Natural killer cell (primary cell): Measurements from ENCODE around the gene PDZRN4. TPM values are rescaled to one million over a fixed set of nuclear protein-coding genes. Genes with fewer than 3 reads are reported as not detected.
"Not testable (repeated sequence)": the region's sequence is repeated elsewhere in the genome, so short reads cannot be mapped to it uniquely, and the experiment has no call there.

Source experiments
- ATAC-seq, 3 donors: fragments of 150-1000 bp in 2 of 3; fragments of 200-7000 bp in 1 of 3; cut with Tn5 transposase; 1 replicate in 1 of 3; 2 replicates in 2 of 3; pipeline ENCODE4 v1.10.0; 2021; ENCODE audit warnings: mild to moderate bottlenecking in 2 of 3, moderate library complexity in 2 of 3
- DNase-seq, 2 donors: peaks; one replicate each; pipeline versions ENCODE4 v3.0.0 to v3.0.0-alpha.2; 2013 to 2021; ENCODE audit warnings: mixed read lengths in 1 of 2
- H3K27ac ChIP-seq: one replicate; pipeline ENCODE4 v1.5.1; 2013; ENCODE audit warnings: mild to moderate bottlenecking, low read length
- H3K27me3 ChIP-seq: one replicate; pipeline ENCODE4 v1.6.1; 2013; ENCODE audit warnings: low read length; ENCODE audit not compliant: control insufficient read depth, insufficient read depth
- H3K36me3 ChIP-seq: one replicate; pipeline ENCODE4 v1.6.1; 2013; ENCODE audit warnings: low read length; ENCODE audit not compliant: control insufficient read depth, insufficient read depth
- H3K4me1 ChIP-seq: one replicate; pipeline ENCODE4 v1.6.1; 2013; ENCODE audit warnings: low read length; ENCODE audit not compliant: control insufficient read depth, insufficient read depth
- H3K4me3 ChIP-seq: one replicate; pipeline ENCODE4 v1.5.1; 2013; ENCODE audit warnings: low read length
- H3K9me3 ChIP-seq: one replicate; pipeline ENCODE4 v1.6.1; 2013; ENCODE audit warnings: low read length; ENCODE audit not compliant: control insufficient read depth, insufficient read depth
- H3K27ac Mint-ChIP-seq, 2 donors: one replicate each; pipeline ENCODE4 v1.8.0; 2022; ENCODE audit warnings: mild to moderate bottlenecking in 2 of 2, mixed read lengths in 2 of 2, moderate library complexity in 1 of 2
- H3K27me3 Mint-ChIP-seq, 2 donors: one replicate each; pipeline ENCODE4 v1.8.0; 2022; ENCODE audit warnings: low read depth in 2 of 2, mixed read lengths in 2 of 2
- H3K36me3 Mint-ChIP-seq: one replicate; pipeline ENCODE4 v1.8.0; 2022; ENCODE audit warnings: mixed read lengths
- H3K4me1 Mint-ChIP-seq, 2 donors: one replicate each; pipeline ENCODE4 v1.8.0; 2022; ENCODE audit warnings: mixed read lengths in 2 of 2
- H3K4me3 Mint-ChIP-seq: one replicate; pipeline ENCODE4 v1.8.0; 2022; ENCODE audit warnings: mild to moderate bottlenecking, moderate library complexity, mixed read lengths
- H3K9me3 Mint-ChIP-seq, 2 donors: one replicate each; pipeline ENCODE4 v1.8.0; 2022; ENCODE audit warnings: mixed read lengths in 2 of 2
- CTCF ChIP-seq: fragments of 200-600 bp; IDR thresholded peaks from one replicate; pipeline ENCODE4 v1.8.0; 2022; ENCODE audit warnings: antibody characterized with exemption
- WGBS: methylation state at CpG from one replicate; pipeline ENCODE4 v1.1.7; 2013; ENCODE audit warnings: missing lambda C conversion rate; ENCODE audit not compliant: insufficient coverage; 5-methylcytosine and 5-hydroxymethylcytosine counted together
- intact Hi-C: fragments of 100-400 bp; cut with micrococcal nuclease; formaldehyde crosslinking; loops from one replicate; pipeline ENCODE4 v1.14.2; 2022
- total RNA-seq, 4 donors: library from RNA; stranded (reverse); fragments of 120-200 nt in 1 of 4; gene quantifications; one replicate each; pipeline versions ENCODE4 v1.2.3 to v1.2.4, GENCODE V29; 2013 to 2022

Gene PDZRN4
- total RNA-seq, 3 donors from 2014 or later (not counting 1 experiment from before 2014, with no cell fraction given), result not detected

GRCh38 chr12:41605545-41606305 lies 417.6 kb downstream of the PDZRN4 start:
- 72% methylated on average over 14 of the region's 16 CpGs for WGBS
- no peak for ATAC-seq
- H3K36me3 Mint-ChIP-seq, result no peaks in the 10 kb centered on the region
- intact Hi-C loops, result no loop called here
- Histone ChIP-seq H3K27ac (no peak overlapping the region), H3K36me3 (no peaks in the 10 kb centered on the region), H3K4me3 (no peak overlapping the region), H3K9me3 (no peaks in the 10 kb centered on the region), H3K27me3 (no peaks in the 10 kb centered on the region), H3K4me1 (no peaks in the 10 kb centered on the region)
- no peak overlapping the region for H3K27ac Mint-ChIP-seq
- no peak for TF ChIP-seq CTCF
- H3K9me3 Mint-ChIP-seq, result peaks cover 0 to 2% of the 10 kb centered on the region in 2 donors
- no peak for DNase-seq
- no peaks in the 10 kb centered on the region for H3K27me3 Mint-ChIP-seq
- no peaks in the 10 kb centered on the region for H3K4me1 Mint-ChIP-seq
- H3K4me3 Mint-ChIP-seq, result no peak overlapping the region

- TF ChIP-seq CTCF, result no peak
- Mint-ChIP-seq H3K27me3 (no peaks in the 10 kb centered on the region), H3K4me1 (no peaks in the 10 kb centered on the region), H3K9me3 (peaks cover 0 to 6% of the 10 kb centered on the region in 2 donors), H3K27ac (no peak overlapping the region), H3K36me3 (no peaks in the 10 kb centered on the region), H3K4me3 (no peak overlapping the region)
- ATAC-seq, result no peak
- Histone ChIP-seq H3K4me3 (no peak overlapping the region), H3K36me3 (no peaks in the 10 kb centered on the region), H3K27ac (no peak overlapping the region), H3K9me3 (no peaks in the 10 kb centered on the region), H3K27me3 (no peaks in the 10 kb centered on the region), H3K4me1 (no peaks in the 10 kb centered on the region)
- WGBS, result 100% methylated on average over 2 of the region's 8 CpGs
- intact Hi-C loops, result no loop called here
- no peak for DNase-seq
Observed at GRCh38 chr12:41606468-41607445, 418.6 kb downstream of the PDZRN4 start.

GRCh38 chr12:41612892-41613557 lies 424.9 kb downstream of the PDZRN4 start:
- H3K36me3 ChIP-seq, result no peaks in the 10 kb centered on the region
- H3K27ac ChIP-seq, result no peak overlapping the region
- H3K4me1 ChIP-seq, result no peaks in the 10 kb centered on the region
- H3K4me3 ChIP-seq, result no peak overlapping the region
- WGBS, result 70% methylated on average over 2 of the region's 3 CpGs
- no peak overlapping the region for H3K4me3 Mint-ChIP-seq
- H3K36me3 Mint-ChIP-seq, result no peaks in the 10 kb centered on the region
- ATAC-seq (no peak), DNase-seq (no peak)
- no peaks in the 10 kb centered on the region for H3K4me1 Mint-ChIP-seq
- H3K9me3 Mint-ChIP-seq, result peaks cover 2 to 8% of the 10 kb centered on the region in 2 donors
- H3K27ac Mint-ChIP-seq, result no peak overlapping the region
- no peaks in the 10 kb centered on the region for H3K9me3 ChIP-seq
- no peaks in the 10 kb centered on the region for H3K27me3 Mint-ChIP-seq
- intact Hi-C loops, result no loop called here
- H3K27me3 ChIP-seq, result no peaks in the 10 kb centered on the region
- TF ChIP-seq CTCF, result no peak

DNA sequence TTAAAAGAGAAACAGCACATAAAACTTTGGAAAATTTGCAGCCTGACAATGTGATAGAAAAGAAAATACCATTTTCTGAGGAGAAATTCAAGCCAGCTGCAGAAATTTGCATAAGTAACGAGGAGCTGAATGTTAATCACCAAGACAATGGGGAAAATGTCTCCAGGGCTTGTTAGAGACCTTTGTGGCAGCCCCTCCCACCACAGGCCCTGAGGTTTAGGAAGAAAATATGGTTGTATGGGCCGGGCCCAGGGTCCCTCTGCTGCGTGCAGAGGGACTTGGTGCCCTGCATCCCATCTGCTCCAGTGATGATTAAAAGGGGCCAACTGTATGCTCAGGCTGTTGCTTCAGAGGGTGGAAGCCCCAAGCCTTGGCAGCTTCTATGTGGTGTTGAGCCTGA lies 427.1 kb downstream of the PDZRN4 start:
- 50% methylated on average over 3 of the region's 3 CpGs for WGBS
- DNase-seq, H3K36me3 ChIP-seq, H3K27me3 Mint-ChIP-seq, H3K9me3 ChIP-seq, H3K4me1 ChIP-seq, H3K4me1 Mint-ChIP-seq, H3K36me3 Mint-ChIP-seq, H3K27ac Mint-ChIP-seq, H3K4me3 ChIP-seq, H3K27ac ChIP-seq, H3K27me3 ChIP-seq, H3K4me3 Mint-ChIP-seq, ATAC-seq, intact Hi-C loops: not testable (repeated sequence)
- H3K9me3 Mint-ChIP-seq, result peaks cover 9 to 10% of the 10 kb centered on the region in 2 donors
